ENCODE results near the gene ASIC4. TPM values are rescaled to one million over a fixed set of nuclear protein-coding genes. Genes with fewer than 3 reads are reported as not detected.

The ASIC4 gene
- total and polyA plus RNA-seq, 12 donors, result 0.15 to 16.3 (median 1.1) TPM; not detected in 4

DNA sequence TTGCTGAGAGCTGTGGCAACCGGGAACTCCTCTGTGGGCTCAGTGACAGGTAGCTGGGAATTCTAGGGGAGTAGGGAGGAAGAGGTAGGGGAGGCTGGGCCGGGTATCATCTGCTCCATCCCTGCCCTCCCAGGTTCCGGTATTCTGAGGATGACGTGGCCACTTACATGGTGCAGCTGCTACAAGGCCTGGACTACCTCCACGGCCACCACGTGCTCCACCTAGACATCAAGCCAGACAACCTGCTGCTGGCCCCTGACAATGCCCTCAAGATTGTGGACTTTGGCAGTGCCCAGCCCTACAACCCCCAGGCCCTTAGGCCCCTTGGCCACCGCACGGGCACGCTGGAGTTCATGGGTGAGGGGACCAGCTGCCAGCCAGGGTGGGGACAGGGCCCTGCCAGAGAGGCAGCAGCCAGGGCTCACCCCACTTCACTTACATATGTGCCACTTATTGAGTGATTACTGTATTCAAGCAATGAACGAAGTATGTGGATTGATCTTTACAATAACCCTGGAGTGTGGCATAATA is 23.6 kb upstream of the ASIC4 start:
- DNase-seq, result no peak
- Histone ChIP-seq H3K4me3 (no peak overlapping the region), H3K27me3 (peaks cover 10% of the 10 kb centered on the region), H3K4me1 (replicated peaks in 1 of 2) (peaks cover 0 to 4% of the 10 kb centered on the region in 2 donors), H3K36me3 (replicated peaks in 1 of 2) (no peaks in the 10 kb centered on the region), H3K27ac (no peak overlapping the region), H3K9me3 (replicated peaks in 1 of 3) (no peaks in the 10 kb centered on the region)
- intact Hi-C loops (cut with DNase I), result loop anchor here in 1 of 2 donors (5.0 kb wide), 1 partner anchor 37 kb away; no protein-coding TSS in a partner anchor
- no peak for TF ChIP-seq CTCF (IDR thresholded peaks at IDR 0.05)
- TF ChIP-seq POLR2A (IDR thresholded peaks at IDR 0.05), result no peak
- 73 to 96% (median 88%) methylated on average over 4 to 10 of the region's 10 CpGs for WGBS, 4 donors

- Histone ChIP-seq H3K27ac (no peak overlapping the region), H3K36me3 (replicated peaks in 1 of 2) (no peaks in the 10 kb centered on the region), H3K9me3 (replicated peaks in 1 of 3) (no peaks in the 10 kb centered on the region), H3K4me1 (replicated peaks in 1 of 2) (peaks cover 0 to 5% of the 10 kb centered on the region in 2 donors), H3K27me3 (peaks cover 12% of the 10 kb centered on the region), H3K4me3 (no peak overlapping the region)
- DNase-seq, result no peak
- TF ChIP-seq POLR2A (IDR thresholded peaks at IDR 0.05) (no peak), CTCF (IDR thresholded peaks at IDR 0.05) (no peak)
- intact Hi-C loops (cut with DNase I), result loop anchor here in 1 of 2 donors (5.0 kb wide), 1 partner anchor 36 kb away; no protein-coding TSS in a partner anchor
- 73 to 88% (median 82%) methylated on average over 10 to 14 of the region's 14 CpGs for WGBS, 4 donors
Measured at GRCh38 chr2:219491278-219491963, 22.9 kb upstream of the ASIC4 start.

DNA sequence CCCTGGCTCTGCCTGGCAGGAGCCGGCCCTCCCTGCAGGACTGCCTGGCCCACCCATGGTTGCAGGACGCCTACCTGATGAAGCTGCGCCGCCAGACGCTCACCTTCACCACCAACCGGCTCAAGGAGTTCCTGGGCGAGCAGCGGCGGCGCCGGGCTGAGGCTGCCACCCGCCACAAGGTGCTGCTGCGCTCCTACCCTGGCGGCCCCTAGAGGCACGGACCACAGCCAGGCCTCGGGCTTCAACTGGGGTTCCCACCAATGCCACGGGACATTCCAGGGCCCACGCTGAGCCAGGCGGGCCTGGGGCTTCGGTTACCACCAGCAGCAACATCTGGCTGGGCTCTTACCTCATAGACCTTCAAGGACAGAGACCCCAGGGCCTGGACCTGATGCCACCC is 21.7 kb upstream of the ASIC4 start:
- no peak for TF ChIP-seq POLR2A (IDR thresholded peaks at IDR 0.05)
- no peak for TF ChIP-seq CTCF (IDR thresholded peaks at IDR 0.05)
- intact Hi-C loops (cut with DNase I), result loop anchor here in 1 of 2 donors (5.0 kb wide), 1 partner anchor 35 kb away; no protein-coding TSS in a partner anchor
- Histone ChIP-seq H3K9me3 (replicated peaks in 1 of 3) (no peaks in the 10 kb centered on the region), H3K27ac (no peak overlapping the region), H3K27me3 (peaks cover 12% of the 10 kb centered on the region), H3K4me3 (no peak overlapping the region), H3K4me1 (replicated peaks in 1 of 2) (peaks cover 0 to 13% of the 10 kb centered on the region in 2 donors), H3K36me3 (replicated peaks in 1 of 2) (no peaks in the 10 kb centered on the region)
- WGBS, 4 donors, result 36 to 80% (median 74%) methylated on average over 4 to 20 of the region's 20 CpGs
- DNase-seq, result no peak

DNA sequence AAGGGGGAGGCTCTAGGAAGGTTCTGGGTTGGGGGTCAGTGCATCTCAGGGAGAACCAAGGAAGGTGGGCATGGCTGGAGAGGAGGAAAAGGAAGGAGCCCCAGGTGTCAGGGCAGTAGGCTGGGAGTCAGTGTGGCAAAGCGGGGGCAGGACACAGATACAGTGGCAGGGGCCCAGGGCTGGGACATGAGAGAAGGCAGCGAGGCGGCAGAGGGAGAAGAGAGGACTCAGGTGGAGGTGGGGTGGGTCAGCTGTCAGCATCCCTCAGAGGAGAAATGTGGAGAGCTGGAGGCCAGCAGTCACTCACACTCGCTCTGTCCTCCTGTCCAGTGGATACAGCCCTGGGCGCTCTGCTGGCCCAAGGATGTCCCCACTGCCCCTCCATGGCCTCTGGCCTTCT is 21.2 kb upstream of the ASIC4 start:
- Histone ChIP-seq H3K27me3 (peaks cover 12% of the 10 kb centered on the region), H3K36me3 (replicated peaks in 1 of 2) (no peaks in the 10 kb centered on the region), H3K27ac (no peak overlapping the region), H3K4me3 (no peak overlapping the region), H3K9me3 (replicated peaks in 1 of 3) (no peaks in the 10 kb centered on the region), H3K4me1 (replicated peaks in 1 of 2) (peaks cover 0 to 16% of the 10 kb centered on the region in 2 donors)
- WGBS, 4 donors, result 84 to 100% (median 95%) methylated on average over 5 of the region's 5 CpGs
- intact Hi-C loops (cut with DNase I), result loop anchor here in 1 of 2 donors (5.0 kb wide), 1 partner anchor 34 kb away; no protein-coding TSS in a partner anchor
- DNase-seq, result no peak
- no peak for TF ChIP-seq CTCF (IDR thresholded peaks at IDR 0.05)
- TF ChIP-seq POLR2A (IDR thresholded peaks at IDR 0.05), result no peak

All from adrenal gland (tissue), 12 donors.